Hepatocyte (in vitro differentiated cells): ENCODE data around the gene KIF20B.

Experiments used
- CTCF ChIP-seq: fragments of 200-600 bp; sonication (generic); IDR thresholded peaks from 2 replicates; pipeline ENCODE4 v1.5.1; 2016; ENCODE audit warnings: antibody characterized with exemption, mild to moderate bottlenecking; ENCODE audit not compliant: poor library complexity
- EZH2 ChIP-seq: fragments of 200-600 bp; sonication (generic); IDR thresholded peaks from 2 replicates; pipeline ENCODE4 v1.6.1; 2016; ENCODE audit warnings: antibody characterized with exemption, mild to moderate bottlenecking, borderline replicate concordance

GRCh38 chr10:89653410-89653869, 48.0 kb upstream of the KIF20B start:
- TF ChIP-seq CTCF: no peak
- no peak for TF ChIP-seq EZH2
